GM18517 (cell line): Measurements from ENCODE around the gene EHD2.
"Not testable (repeated sequence)": the region's sequence is repeated elsewhere in the genome, so short reads cannot be mapped to it uniquely, and the experiment has no call there.

Experiments used
- ATAC-seq: cut with Tn5 transposase; IDR thresholded peaks from one replicate; pipeline ENCODE4 v1.9.1; 2021; ENCODE audit warnings: mild to moderate bottlenecking, moderate library complexity; ENCODE audit not compliant: unreplicated experiment

EHD2 gene

DNA sequence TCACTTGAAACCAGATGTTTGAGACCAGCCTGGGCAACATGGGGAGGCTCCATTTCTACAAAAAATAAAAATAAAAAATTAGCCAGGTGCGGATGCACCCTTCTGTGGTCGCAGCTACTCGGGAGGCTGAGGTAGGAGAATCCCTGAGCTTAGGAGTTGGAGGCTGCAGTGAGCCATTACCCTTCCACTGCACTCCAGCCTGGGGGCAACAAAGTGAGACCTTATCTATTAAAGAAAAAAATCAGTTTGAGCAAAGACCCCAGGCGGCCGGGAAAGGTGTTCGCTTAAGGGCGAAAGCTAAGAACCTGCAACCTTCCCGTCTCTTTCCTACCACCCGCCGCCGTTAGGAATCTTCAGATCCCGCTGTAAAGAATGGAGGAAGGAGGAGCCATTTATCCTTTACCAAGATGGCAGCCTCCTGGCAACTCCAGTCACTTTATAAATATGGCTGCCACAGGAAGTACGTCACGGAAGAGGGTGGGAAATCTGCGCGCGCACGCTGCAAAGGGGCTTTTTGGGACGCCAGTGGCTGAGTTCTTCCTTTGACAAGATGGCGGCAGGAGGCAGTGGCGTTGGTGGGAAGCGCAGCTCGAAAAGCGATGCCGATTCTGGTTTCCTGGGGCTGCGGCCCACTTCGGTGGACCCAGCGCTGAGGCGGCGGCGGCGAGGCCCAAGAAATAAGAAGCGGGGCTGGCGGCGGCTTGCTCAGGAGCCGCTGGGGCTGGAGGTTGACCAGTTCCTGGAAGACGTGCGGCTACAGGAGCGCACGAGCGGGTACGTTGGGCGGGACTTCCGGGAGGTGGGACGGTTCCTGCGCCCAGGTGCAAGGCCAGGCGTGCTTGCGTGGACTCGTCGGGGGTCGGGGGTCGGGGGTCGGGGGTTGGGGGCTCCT is 32.0 kb downstream of the EHD2 start, which contains the start of gene NOP53:
TSS of gene NOP53 (plus strand) at position 537 of the 892 bp plus-strand sequence. CDS start at position 551, 14 bp downstream.
- peak; percentile 81 for ATAC-seq

DNA sequence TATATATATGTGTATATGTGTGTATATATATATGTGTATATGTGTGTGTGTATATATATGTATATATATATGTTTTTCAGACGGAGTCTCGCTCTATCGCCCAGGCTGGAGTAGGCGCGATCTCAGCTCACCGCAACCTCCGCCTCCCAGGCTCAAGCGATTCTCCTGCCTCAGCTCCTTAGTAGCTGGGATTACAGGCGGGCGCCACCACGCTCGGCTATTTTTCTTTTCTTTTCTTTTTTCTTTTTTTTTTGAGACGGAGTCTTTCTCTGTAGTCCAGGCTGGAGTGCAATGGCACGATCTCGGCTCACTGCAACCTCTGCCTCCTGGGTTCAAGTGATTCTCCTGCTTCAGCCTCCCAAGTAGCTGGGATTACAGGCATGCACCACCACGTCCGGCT is 32.9 kb downstream of the EHD2 start:
- not testable (repeated sequence) for ATAC-seq

DNA sequence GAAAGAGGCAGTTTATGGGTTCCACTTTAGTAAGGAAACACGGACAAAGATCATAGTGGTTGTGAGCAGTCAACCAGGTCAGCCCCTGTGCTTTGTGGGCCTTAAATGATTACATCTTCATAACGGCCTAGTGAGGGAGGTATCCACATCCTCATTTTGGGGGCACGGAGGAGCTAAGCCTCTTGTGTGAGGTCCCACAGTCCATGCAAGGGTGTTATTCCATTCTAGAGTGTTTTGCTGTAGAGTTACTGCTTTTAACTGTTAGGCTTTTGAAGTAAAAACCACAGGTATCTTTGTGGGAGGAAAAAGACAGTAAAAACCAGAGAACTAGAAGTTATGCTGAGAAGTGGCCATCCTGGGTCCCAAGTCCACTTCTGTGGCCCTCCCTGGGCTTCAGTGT is 36.1 kb downstream of the EHD2 start:
- ATAC-seq = no peak

GRCh38 chr19:47750752-47751151 is 37.5 kb downstream of the EHD2 start:
- ATAC-seq = no peak

- ATAC-seq = no peak
Observed at GRCh38 chr19:47752440-47753211, 39.4 kb downstream of the EHD2 start.

GRCh38 chr19:47754206-47755064 is 41.2 kb downstream of the EHD2 start:
- no peak for ATAC-seq

DNA sequence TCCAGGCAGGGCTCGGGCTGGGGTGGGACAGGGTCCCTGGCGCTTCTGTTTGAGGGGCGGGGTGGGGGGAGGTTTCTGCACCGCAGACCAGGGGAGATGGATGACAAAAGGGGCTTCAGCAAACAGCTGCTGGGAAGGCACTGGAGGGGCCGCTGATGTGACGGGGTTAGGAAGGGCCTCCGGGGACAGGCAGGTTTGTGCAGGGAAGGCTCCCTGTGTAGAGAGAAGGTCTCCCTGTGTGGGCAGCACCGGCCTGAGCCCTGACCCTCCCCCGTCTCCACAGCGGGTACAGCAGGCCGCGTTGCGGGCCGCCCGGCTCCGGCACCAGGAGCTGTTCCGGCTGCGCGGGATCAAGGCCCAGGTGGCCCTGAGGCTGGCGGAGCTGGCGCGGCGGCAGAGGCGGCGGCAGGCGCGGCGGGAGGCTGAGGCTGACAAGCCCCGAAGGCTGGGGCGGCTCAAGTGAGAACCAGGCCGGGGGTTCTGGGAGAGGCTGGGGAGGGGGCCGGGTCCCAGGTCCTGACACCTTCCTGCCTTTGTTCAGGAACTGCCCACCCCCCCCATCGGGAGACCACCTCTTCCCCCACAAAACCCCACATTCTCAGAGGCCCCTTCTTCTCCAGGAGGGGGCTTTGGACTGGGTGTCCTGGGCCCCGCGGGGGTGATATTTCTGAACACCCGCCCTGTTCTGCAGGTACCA is 42.0 kb downstream of the EHD2 start:
- no peak for ATAC-seq

GRCh38 chr19:47755762-47756626 is 42.8 kb downstream of the EHD2 start:
- no peak for ATAC-seq

DNA sequence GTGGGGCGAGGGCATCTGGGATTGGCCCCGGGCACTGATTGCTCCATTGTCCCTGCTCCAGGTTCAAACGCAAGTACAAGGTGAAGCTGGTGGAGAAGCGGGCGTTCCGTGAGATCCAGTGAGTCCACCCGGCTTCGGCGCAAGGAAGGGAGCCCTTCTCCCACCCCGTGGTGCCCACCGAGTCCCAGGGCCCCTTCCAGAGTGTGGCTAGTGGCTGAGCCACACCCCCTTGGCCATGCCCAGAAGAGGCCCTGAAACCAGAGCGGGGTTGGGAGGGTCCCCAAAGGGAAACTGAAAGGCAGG is 43.4 kb downstream of the EHD2 start:
- no peak for ATAC-seq

- no peak for ATAC-seq
Observed at GRCh38 chr19:47756953-47757608, 43.9 kb downstream of the EHD2 start.

DNA sequence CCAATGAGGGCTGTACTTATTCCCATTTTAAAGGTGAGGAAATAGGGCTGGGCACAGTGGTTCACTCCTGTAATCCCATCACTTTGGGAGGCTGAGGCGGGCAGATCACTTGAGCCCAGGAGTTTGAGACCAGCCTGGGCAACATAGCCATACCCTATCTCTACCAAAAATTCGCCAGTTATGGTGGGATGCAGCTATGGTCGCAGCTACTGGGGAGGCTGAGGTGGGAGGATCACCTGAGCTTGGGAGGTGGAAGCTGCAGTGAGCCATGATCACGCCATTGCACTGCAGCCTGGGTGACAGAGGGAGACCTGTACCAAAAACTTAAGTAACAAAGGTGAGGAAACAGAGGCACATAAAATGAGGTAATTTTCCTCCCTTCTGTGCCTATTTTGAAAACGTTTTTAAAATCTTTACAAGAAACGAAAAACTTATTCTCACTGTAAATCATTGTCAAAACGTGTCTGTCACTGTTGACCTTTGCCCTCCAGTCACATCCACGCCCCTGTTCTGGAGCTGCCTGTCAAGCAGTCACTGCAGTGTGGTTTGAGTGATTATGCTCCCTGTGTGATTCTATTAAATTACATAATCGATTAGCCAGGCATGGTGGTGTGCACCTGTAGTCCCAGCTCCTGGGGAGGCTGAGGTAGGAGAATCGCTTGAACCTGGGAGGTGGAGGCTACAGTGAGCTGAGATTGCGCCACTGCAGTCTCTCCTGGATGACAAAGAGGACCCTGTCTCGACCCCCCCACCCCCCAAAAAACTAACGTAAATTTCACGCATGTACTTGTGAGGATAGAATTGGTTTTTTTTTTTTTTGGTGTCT is 44.6 kb downstream of the EHD2 start:
- ATAC-seq = no peak

- no peak for ATAC-seq
Observed at GRCh38 chr19:47758443-47758804, 45.2 kb downstream of the EHD2 start.

GRCh38 chr19:47760632-47760999 is 47.4 kb downstream of the EHD2 start:
- ATAC-seq = no peak

DNA sequence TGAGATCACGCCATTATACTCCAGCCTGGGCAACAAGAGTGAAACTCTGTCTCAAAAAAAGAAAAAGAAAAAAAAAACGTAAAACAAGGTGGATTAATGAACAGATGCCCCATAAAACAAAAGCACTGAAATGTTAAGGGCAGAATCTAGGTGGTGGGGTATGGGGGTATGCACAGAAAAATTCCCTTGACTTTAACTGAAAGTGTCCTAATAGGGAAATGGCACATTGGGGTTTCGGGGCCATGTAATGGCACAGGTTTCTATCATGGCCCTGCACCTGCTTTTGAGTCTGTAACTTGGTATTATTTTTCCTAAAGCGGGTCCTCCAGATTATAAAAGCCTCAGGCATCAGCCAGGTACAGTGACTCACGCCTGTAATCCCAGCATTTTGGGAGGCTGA is 48.3 kb downstream of the EHD2 start:
- no peak for ATAC-seq

DNA sequence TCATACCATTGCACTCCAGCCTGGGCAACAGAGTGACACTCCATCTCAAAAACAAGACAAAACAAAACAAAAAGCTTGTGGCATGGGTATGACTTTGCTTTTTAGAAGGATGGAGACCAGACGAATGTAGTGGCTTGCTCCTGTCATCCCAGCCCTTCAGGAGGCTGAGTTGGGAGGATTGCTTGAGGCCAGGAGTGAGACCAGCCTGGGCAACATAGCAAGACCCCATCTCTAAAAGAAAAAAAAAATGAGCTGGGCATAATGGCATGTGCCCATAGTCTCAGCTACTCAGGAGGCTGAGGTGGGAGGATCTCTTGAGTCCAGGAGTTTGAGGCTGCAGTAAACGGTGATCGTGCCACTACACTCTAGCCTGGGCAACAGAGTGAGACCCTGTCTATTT is 48.9 kb downstream of the EHD2 start:
- no peak for ATAC-seq

GRCh38 chr19:47762615-47763308 is 49.5 kb downstream of the EHD2 start:
- no peak for ATAC-seq

DNA sequence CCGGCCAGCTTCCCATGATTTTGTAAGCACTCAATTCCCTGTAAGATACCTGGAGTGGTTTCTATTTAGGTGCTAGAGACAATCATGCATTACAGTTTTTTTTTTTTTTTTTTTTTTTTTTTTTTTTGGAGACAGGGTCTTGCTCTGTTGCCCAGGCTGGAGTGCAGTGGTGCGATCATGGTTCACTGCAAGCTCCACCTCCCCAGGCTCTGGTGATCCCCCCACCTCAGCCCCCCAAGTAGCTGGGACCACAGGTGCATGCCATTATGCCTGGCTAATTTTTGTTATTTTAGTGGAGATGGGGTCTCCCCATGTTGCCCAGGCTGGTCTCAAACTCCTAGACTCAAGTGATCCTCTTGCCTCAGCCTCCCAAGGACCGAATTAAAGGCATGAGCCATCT is 51.5 kb downstream of the EHD2 start:
- ATAC-seq = not testable (repeated sequence)
